H9 (cell line): ENCODE data around the gene SOS1. TPM values are rescaled to one million over a fixed set of nuclear protein-coding genes. Genes with fewer than 3 reads are reported as not detected.

Experiments used
- DNase-seq: peaks from one replicate; pipeline ENCODE4 v3.0.0-alpha.2; 2017
- H2AFZ ChIP-seq: one replicate; pipeline ENCODE4 v1.6.1; 2013; ENCODE audit warnings: mild to moderate bottlenecking, low read length, control low read depth, moderate library complexity
- H2AK5ac ChIP-seq: 2 replicates; pipeline ENCODE4 v1.6.1; 2013; ENCODE audit warnings: low read length, control low read depth, mixed read lengths; ENCODE audit not compliant: insufficient read length
- H2BK120ac ChIP-seq: one replicate; pipeline ENCODE4 v1.6.1; 2013; ENCODE audit warnings: low read depth, mild to moderate bottlenecking, low read length, control low read depth, inconsistent platforms; ENCODE audit not compliant: poor library complexity, severe bottlenecking
- H2BK12ac ChIP-seq: 2 replicates; pipeline ENCODE4 v1.6.1; 2013; ENCODE audit warnings: low read length, control low read depth, mixed read lengths, low read depth; ENCODE audit not compliant: insufficient read length
- H2BK15ac ChIP-seq: 2 replicates; pipeline ENCODE4 v1.6.1; 2013; ENCODE audit warnings: low read depth, low read length, control low read depth
- H2BK20ac ChIP-seq: one replicate; pipeline ENCODE4 v1.6.1; 2013; ENCODE audit warnings: low read depth, mild to moderate bottlenecking, low read length, control low read depth, inconsistent platforms; ENCODE audit not compliant: poor library complexity, severe bottlenecking
- H2BK5ac ChIP-seq: 2 replicates; pipeline ENCODE4 v1.6.1; 2013; ENCODE audit warnings: low read length, control low read depth, mixed read lengths; ENCODE audit not compliant: insufficient read length
- H3K14ac ChIP-seq: 2 replicates; pipeline ENCODE4 v1.6.1; 2013; ENCODE audit warnings: low read length, control low read depth; ENCODE audit not compliant: insufficient read depth
- H3K18ac ChIP-seq: 2 replicates; pipeline ENCODE4 v1.6.1; 2013; ENCODE audit warnings: low read depth, mild to moderate bottlenecking, mixed read lengths, low read length, control low read depth; ENCODE audit not compliant: insufficient read length
- H3K23ac ChIP-seq: 2 replicates; pipeline ENCODE4 v1.6.1; 2013; ENCODE audit warnings: low read length, control low read depth, mixed read lengths, low read depth; ENCODE audit not compliant: insufficient read length
- H3K23me2 ChIP-seq: 2 replicates; pipeline ENCODE4 v1.6.1; 2013; ENCODE audit warnings: low read depth, mild to moderate bottlenecking, mixed read lengths, low read length, control low read depth; ENCODE audit not compliant: insufficient read length, poor library complexity, severe bottlenecking
- H3K27ac ChIP-seq: 2 replicates; pipeline ENCODE4 v1.5.1; 2013; ENCODE audit warnings: low read length, control low read depth, mixed read lengths, low read depth; ENCODE audit not compliant: insufficient read length
- H3K27me3 ChIP-seq: 2 replicates; pipeline ENCODE4 v1.6.1; 2013; ENCODE audit warnings: low read length, control low read depth, inconsistent platforms; ENCODE audit not compliant: insufficient read depth
- H3K4ac ChIP-seq: 2 replicates; pipeline ENCODE4 v1.6.1; 2013; ENCODE audit warnings: low read depth, mild to moderate bottlenecking, control low read depth, inconsistent platforms, low read length, moderate library complexity
- H3K4me1 ChIP-seq: 2 replicates; pipeline ENCODE4 v1.6.1; 2013; ENCODE audit warnings: low read length, control low read depth, inconsistent platforms; ENCODE audit not compliant: insufficient read depth
- H3K4me2 ChIP-seq: 2 replicates; pipeline ENCODE4 v1.6.1; 2013; ENCODE audit warnings: low read length, control low read depth, mixed read lengths; ENCODE audit not compliant: insufficient read length, insufficient read depth
- H3K56ac ChIP-seq: 2 replicates; pipeline ENCODE4 v1.6.1; 2013; ENCODE audit warnings: low read depth, mild to moderate bottlenecking, mixed read lengths, low read length, control low read depth; ENCODE audit not compliant: insufficient read length
- H3K79me1 ChIP-seq: 2 replicates; pipeline ENCODE4 v1.6.1; 2013; ENCODE audit warnings: low read depth, mild to moderate bottlenecking, moderate library complexity, low read length, control low read depth, inconsistent platforms; ENCODE audit not compliant: insufficient read depth, poor library complexity, severe bottlenecking
- H3K79me2 ChIP-seq: 2 replicates; pipeline ENCODE4 v1.6.1; 2013; ENCODE audit warnings: low read length, control low read depth, inconsistent platforms; ENCODE audit not compliant: insufficient read depth
- H3K9ac ChIP-seq: 2 replicates; pipeline ENCODE4 v1.6.1; 2013; ENCODE audit warnings: low read length, control low read depth, mixed read lengths; ENCODE audit not compliant: insufficient read length; ENCODE audit errors: extremely low read depth
- H3K9me3 ChIP-seq: one replicate; pipeline ENCODE4 v1.6.1; 2013; ENCODE audit warnings: low read depth, low read length, inconsistent platforms; ENCODE audit not compliant: control insufficient read depth
- H3T11ph ChIP-seq: one replicate; pipeline ENCODE4 v1.6.1; 2013; ENCODE audit warnings: mild to moderate bottlenecking, low read length, control low read depth, inconsistent platforms
- H4K20me1 ChIP-seq: one replicate; pipeline ENCODE4 v1.6.1; 2013; ENCODE audit not compliant: control insufficient read depth, insufficient read length, insufficient read depth
- H4K5ac ChIP-seq: 2 replicates; pipeline ENCODE4 v1.6.1; 2013; ENCODE audit warnings: low read depth, mild to moderate bottlenecking, mixed read lengths, low read length, control low read depth; ENCODE audit not compliant: insufficient read length
- H4K8ac ChIP-seq: replicated peaks from 2 replicates; pipeline ENCODE4 v1.6.1; 2013; ENCODE audit warnings: low read length, control low read depth, mixed read lengths, low read depth; ENCODE audit not compliant: insufficient read length
- H4K91ac ChIP-seq: 2 replicates; pipeline ENCODE4 v1.6.1; 2013; ENCODE audit warnings: low read depth, mild to moderate bottlenecking, moderate library complexity, mixed read lengths, low read length, control low read depth; ENCODE audit not compliant: insufficient read length
- H3K27ac Mint-ChIP-seq, 3 experiments: 2 replicates in 2 of 3; 3 replicates in 1 of 3; pipeline ENCODE4 v1.8.0; 2020 to 2021; ENCODE audit warnings: mixed read lengths in 3 of 3, mild to moderate bottlenecking in 1 of 3, moderate library complexity in 1 of 3
- H3K27me3 Mint-ChIP-seq: 2 replicates; pipeline ENCODE4 v1.8.0; 2021; ENCODE audit warnings: low read depth, mild to moderate bottlenecking, moderate library complexity, mixed read lengths
- H3K36me3 Mint-ChIP-seq, 3 experiments: 2 replicates in 2 of 3; 3 replicates in 1 of 3; pipeline ENCODE4 v1.8.0; 2020 to 2021; ENCODE audit warnings: low read depth in 3 of 3, mixed read lengths in 3 of 3; ENCODE audit not compliant: insufficient read depth in 1 of 3
- H3K4me1 Mint-ChIP-seq, 2 experiments: 2 replicates each; pipeline ENCODE4 v1.8.0; 2020; ENCODE audit warnings: mixed read lengths in 2 of 2
- H3K4me3 Mint-ChIP-seq, 2 experiments: 2 replicates in 1 of 2; 3 replicates in 1 of 2; pipeline ENCODE4 v1.8.0; 2020 to 2021; ENCODE audit warnings: mild to moderate bottlenecking in 2 of 2, mixed read lengths in 2 of 2, moderate library complexity in 1 of 2
- H3K9me3 Mint-ChIP-seq, 2 experiments: 2 replicates in 1 of 2; 3 replicates in 1 of 2; pipeline ENCODE4 v1.8.0; 2020; ENCODE audit warnings: mild to moderate bottlenecking in 2 of 2, mixed read lengths in 2 of 2, moderate library complexity in 1 of 2
- CTCF ChIP-seq: fragments of 200-600 bp; sonication (generic); conservative IDR thresholded peaks from 3 replicates; pipeline ENCODE4 v1.8.0; 2021; ENCODE audit warnings: antibody characterized with exemption, mild to moderate bottlenecking
- WGBS: extraction: QIAGEN DNeasy Blood & Tissue Kit; methylation state at CpG from one replicate; pipeline ENCODE4 v1.1.7; 2013; ENCODE audit warnings: missing lambda C conversion rate, low lambda C conversion rate, mixed read lengths; ENCODE audit not compliant: insufficient read length; ENCODE audit errors: extremely low coverage; 5-methylcytosine and 5-hydroxymethylcytosine counted together
- total RNA-seq: library from RNA; stranded (reverse); gene quantifications from 2 replicates; pipeline ENCODE4 v1.2.1, GENCODE V29; 2021

SOS1 gene
- total RNA-seq, 1 experiment from 2014 or later = 35.8 TPM

GRCh38 chr2:39109537-39109936, 11.3 kb downstream of the SOS1 start:
- Histone ChIP-seq H3K4me2 (no peak overlapping the region), H2BK5ac (no peak overlapping the region), H2AFZ (no peak overlapping the region), H2BK15ac (no peak overlapping the region), H3K27me3 (no peaks in the 10 kb centered on the region), H4K8ac (no peak overlapping the region), H3K27ac (no peak overlapping the region), H3K23ac (no peak overlapping the region), H3K4me1 (no peaks in the 10 kb centered on the region), H3K23me2 (no peaks in the 10 kb centered on the region), H4K91ac (no peak overlapping the region), H3K4ac (no peak overlapping the region), H3T11ph (no peak overlapping the region), H3K9ac (no peak overlapping the region), H3K18ac (no peak overlapping the region), H3K9me3 (no peaks in the 10 kb centered on the region), H2BK12ac (no peak overlapping the region), H3K79me1 (peaks cover 18% of the 10 kb centered on the region), H3K56ac (no peak overlapping the region), H2BK120ac (no peak overlapping the region), H2AK5ac (no peak overlapping the region), H4K20me1 (no peaks in the 10 kb centered on the region), H2BK20ac (no peak overlapping the region), H3K14ac (no peak overlapping the region), H4K5ac (no peak overlapping the region), H3K79me2 (peaks cover 11% of the 10 kb centered on the region; the same call in 1 of the 2 replicates)
- DNase-seq = no peak
- Mint-ChIP-seq H3K36me3 (peaks cover 4 to 10% (median 7%) of the 10 kb centered on the region in 3 experiments; a peak in 6 of 7 replicates), H3K4me1 (peaks cover 32 to 42% of the 10 kb centered on the region in 2 experiments), H3K27ac (peak overlapping the region in 1 of 3 experiments; percentile 52; a peak in 2 of 7 replicates), H3K4me3 (no peak overlapping the region), H3K27me3 (no peaks in the 10 kb centered on the region), H3K9me3 (no peaks in the 10 kb centered on the region)
- no peak for TF ChIP-seq CTCF
- WGBS = no CpG with 5 or more reads among the region's 1 CpG
